NCI-H2227 (cell line): ENCODE results near the gene TRIP6.
A peak's percentile ranks its signal among the peaks of the same experiment; 100 is the strongest.

ENCODE experiments used
- DNase-seq: peaks from one replicate; lab custom pipeline; 2025; ENCODE audit not compliant: unreplicated experiment; lab: John Stamatoyannopoulos, UW

TRIP6 gene, protein sequence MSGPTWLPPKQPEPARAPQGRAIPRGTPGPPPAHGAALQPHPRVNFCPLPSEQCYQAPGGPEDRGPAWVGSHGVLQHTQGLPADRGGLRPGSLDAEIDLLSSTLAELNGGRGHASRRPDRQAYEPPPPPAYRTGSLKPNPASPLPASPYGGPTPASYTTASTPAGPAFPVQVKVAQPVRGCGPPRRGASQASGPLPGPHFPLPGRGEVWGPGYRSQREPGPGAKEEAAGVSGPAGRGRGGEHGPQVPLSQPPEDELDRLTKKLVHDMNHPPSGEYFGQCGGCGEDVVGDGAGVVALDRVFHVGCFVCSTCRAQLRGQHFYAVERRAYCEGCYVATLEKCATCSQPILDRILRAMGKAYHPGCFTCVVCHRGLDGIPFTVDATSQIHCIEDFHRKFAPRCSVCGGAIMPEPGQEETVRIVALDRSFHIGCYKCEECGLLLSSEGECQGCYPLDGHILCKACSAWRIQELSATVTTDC

GRCh38 chr7:100867040-100867775, at the start of gene TRIP6:
TRIP6 (plus strand) TSS chr7:100867387; CDS start chr7:100867498, 111 bp downstream.
- peak; percentile 39 for DNase-seq

DNA sequence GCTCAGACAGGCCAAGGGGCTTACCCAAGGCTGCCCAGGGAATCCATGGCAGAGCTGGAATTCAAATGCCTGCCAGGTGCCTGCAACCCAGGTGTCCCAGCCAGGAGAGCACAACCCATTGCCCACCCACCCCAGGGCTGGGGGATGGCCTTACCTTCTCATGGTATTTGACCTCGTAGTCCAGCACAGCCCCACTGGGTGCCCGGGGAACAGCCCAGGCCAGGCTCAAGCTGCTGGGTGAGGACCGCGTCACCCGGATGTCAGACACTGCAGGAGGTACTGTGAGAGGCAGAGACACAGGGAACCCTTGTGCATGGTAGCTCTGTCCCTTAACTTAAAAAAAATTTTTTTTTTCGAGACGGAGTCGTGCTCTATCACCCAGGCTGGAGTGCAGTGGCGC, 48.8 kb upstream of the TRIP6 start:
- no peak for DNase-seq

GRCh38 chr7:100818825-100819224, 48.4 kb upstream of the TRIP6 start:
- DNase-seq, result no peak

DNA sequence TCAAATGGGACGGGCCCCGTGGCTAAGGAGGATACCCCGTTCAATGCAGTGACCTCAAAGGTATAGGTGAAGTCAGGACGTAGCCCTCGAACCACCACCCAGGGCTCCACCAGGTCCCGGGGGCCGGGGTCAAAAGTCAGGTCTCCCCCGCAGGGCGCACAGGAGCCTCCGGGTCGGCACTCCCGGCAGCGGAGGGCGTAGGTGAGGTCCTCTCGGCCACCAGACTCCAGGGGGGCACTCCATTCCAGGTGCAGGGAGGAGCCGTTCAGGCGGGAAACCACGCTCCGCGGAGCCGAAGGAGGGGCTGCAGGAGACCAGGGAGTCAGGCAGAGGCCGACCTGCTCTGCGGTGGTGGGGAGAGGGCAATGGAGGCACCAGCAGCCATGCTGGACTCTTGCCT, 47.6 kb upstream of the TRIP6 start:
- DNase-seq, result no peak

DNA sequence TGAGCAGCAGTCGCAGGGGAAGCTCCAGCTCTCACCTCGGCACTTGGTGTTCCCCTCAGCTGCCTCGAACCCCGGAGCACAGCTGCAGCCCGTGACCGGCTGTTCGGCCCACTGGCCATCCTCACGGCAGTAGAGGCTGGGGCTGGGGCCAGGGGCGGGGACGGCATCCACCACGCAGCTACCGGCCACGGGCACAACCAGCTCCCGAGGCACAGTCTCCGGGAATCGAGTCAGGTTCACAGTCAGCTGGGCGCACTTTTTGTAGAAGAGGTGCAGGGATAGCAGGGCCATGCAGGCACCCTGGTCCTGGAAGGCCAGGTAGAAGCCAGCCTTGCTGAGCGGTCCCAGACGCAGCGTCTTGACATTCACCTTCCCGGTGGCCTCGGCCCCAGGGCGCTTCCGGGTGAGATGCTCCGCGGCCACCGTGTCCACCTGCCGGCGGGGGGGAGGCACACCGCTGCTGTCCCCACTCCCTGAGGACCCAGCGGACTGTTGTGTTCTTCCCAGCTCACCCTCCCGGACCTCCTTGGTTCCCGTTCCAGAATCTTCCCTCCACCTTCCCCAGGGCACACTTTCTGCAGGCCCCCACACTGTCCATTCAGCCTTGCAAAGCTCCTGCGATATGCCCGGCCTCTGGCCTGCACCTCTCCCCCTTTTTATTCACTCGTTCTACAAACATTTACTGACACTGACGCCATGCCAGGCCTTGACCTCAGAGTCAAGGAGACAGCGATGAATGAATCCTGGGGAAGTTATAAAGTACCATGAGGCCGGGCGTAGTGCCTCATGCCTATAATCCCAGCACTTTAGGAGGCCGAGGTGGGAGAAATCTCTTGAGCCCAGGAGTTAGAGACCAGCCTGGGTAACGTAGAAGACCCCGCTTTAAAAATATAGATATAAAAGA, 44.7 kb upstream of the TRIP6 start:
- no peak for DNase-seq

GRCh38 chr7:100823140-100823525, 44.1 kb upstream of the TRIP6 start:
- DNase-seq, result no peak

- no peak for DNase-seq
Measured at GRCh38 chr7:100823534-100823933, 43.7 kb upstream of the TRIP6 start.

DNA sequence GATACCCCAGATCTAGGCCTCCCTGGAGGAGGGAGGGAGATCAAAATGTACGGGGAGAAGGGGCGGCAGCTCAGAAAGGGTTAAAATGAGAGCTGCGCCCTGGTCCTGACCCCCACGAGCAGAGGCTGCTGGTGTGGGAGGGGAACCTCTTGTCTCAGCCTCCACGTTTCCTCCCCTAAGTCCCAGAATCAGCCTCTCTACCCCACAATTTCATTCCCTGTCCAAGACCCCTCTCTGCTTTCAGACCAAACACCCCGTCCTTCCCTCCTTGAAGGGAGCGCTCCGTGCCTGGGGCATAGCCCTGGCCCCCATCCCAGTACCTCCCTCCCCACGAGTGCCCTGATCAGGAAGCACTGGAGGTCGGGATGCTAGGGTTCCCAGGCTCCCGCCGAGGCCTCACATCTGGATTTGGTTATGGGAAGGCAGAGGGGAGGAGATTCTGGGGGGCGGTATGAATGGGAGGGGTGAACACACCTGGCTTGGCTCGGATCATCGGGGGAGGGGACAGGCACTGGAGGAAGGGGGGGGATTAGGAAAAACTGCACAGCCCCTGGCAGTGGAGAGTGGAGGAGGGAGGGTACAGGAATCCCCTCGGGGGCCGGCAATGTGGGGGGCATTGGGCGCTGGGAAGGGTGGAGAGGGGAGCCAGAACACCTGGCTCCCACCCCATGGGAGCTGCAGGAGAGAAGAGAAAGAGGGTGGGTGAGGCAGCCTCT, 42.5 kb upstream of the TRIP6 start:
- DNase-seq, result no peak

GRCh38 chr7:100825215-100825671, 41.9 kb upstream of the TRIP6 start:
- no peak for DNase-seq

GRCh38 chr7:100825751-100826513, 41.3 kb upstream of the TRIP6 start:
- DNase-seq, result no peak

DNA sequence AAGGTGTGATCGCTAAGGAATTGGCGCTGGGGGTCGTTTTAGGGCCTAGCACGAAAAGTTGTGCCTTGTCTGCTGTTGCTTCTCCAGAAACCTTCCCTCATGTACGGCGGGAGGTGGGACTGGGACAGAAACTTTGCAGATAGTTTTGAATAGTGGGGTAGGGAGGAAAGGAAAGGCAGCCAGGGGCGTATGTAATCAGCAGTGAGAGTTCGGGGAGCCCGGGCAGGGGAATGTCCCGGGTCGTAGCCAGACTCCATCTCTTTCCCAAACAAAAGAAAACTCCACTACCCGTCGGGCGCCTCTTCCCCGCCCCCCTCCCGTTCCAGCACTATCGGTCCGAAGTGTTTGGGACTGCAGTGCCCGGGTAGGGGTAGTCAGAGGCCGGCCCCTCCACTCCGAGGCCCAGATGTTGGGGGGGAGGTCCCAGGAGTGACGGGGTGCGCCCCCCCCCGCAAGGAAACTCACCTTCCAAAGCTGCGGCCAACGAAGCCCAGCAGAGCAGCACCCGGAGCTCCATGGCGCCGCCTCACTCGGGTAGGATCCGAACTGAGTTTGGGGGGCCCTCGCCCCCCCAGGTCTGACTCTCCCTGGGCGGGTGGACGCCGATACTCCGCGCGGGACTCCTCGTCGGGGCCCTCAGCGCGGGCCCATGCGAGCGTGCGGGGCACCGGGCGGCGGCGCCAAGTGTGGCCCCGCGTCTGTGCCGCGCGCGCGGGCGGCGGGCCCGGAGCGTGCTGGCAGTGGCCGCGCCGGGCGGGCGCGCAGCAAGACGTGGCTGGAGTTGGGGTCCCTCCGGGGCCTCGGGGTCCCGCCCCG, 40.5 kb upstream of the TRIP6 start:
- DNase-seq, result no peak

- DNase-seq, result peak; percentile 73
Measured at GRCh38 chr7:100827330-100828226, 39.6 kb upstream of the TRIP6 start, which contains the start of gene EPHB4. EPHB4 (minus strand) TSS chr7:100827523; CDS start chr7:100827030, 493 bp downstream.

DNA sequence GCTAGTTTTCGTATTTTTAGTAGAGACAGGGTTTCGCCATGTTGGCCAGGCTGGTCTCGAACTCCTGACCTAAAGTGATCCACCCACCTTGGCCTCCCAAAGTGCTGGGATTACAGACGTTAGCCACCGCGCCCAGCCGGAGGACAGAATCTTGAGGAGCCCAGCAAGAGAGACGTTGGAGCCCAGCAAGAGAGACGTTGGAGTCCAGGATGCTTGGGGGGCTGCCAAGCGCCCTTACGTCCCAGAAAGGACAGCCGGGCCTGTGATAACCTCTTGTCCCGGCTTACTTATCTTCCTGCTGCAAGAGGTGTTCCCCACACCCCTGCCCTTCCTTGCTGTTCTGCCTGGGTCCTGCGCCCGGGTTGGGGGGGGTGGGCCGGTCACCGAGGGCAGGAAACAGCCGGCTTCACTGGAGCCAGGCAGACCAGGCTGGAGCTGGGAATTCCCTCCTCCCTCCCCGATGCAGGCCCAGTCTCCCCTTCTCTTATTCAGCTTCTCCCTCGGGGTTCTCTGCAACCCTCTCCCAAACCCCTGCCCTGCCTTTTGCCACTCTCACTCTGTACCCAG, 38.0 kb upstream of the TRIP6 start:
- no peak for DNase-seq

DNA sequence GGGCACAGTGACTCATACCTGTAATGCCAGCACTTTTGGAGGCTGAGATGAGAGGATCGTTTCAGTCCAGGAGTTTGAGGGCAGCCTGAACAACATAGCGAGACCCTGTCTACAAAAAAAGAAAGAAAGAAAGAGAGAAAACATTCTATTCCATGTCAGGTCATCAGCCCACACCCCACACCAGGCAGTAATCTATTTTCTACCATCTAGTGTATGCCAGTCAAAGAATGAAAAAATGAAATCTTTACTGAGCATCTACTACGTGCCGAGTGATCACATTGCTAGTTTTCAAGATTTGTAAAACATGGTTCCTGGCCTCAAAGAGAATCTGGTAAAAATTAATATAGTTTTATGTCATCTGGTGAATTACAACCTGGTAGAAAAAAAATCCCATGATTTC, 36.8 kb upstream of the TRIP6 start:
- DNase-seq, result no peak

GRCh38 chr7:100832281-100832633, 34.9 kb upstream of the TRIP6 start:
- DNase-seq, result no peak

GRCh38 chr7:100835903-100836811, 31.0 kb upstream of the TRIP6 start:
- DNase-seq, result peak; percentile 92

DNA sequence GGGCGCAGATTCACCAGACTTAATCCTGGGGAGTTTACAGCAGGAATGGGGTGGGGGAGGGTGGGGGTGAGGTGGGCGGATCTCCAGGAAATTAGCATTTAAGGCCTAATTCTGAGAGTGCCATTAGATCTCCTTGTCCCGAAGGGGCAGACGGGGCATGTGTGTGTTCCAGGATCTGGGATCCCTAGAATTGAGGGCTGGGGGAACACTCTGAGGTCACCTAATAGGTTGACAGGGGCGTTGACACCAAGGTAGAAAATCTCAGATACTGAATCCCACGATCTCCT, 30.4 kb upstream of the TRIP6 start:
- DNase-seq, result no peak
